H9 (cell line): Measurements from ENCODE around the gene PTPRN2. TPM values are rescaled to one million over a fixed set of nuclear protein-coding genes. Genes with fewer than 3 reads are reported as not detected.

Experiments used
- DNase-seq: peaks from one replicate; pipeline ENCODE4 v3.0.0-alpha.2; 2017
- H2AFZ ChIP-seq: one replicate; pipeline ENCODE4 v1.6.1; 2013; ENCODE audit warnings: mild to moderate bottlenecking, low read length, control low read depth, moderate library complexity
- H2AK5ac ChIP-seq: 2 replicates; pipeline ENCODE4 v1.6.1; 2013; ENCODE audit warnings: low read length, control low read depth, mixed read lengths; ENCODE audit not compliant: insufficient read length
- H2BK120ac ChIP-seq: one replicate; pipeline ENCODE4 v1.6.1; 2013; ENCODE audit warnings: low read depth, mild to moderate bottlenecking, low read length, control low read depth, inconsistent platforms; ENCODE audit not compliant: poor library complexity, severe bottlenecking
- H2BK12ac ChIP-seq: 2 replicates; pipeline ENCODE4 v1.6.1; 2013; ENCODE audit warnings: low read length, control low read depth, mixed read lengths, low read depth; ENCODE audit not compliant: insufficient read length
- H2BK15ac ChIP-seq: 2 replicates; pipeline ENCODE4 v1.6.1; 2013; ENCODE audit warnings: low read depth, low read length, control low read depth
- H2BK20ac ChIP-seq: one replicate; pipeline ENCODE4 v1.6.1; 2013; ENCODE audit warnings: low read depth, mild to moderate bottlenecking, low read length, control low read depth, inconsistent platforms; ENCODE audit not compliant: poor library complexity, severe bottlenecking
- H2BK5ac ChIP-seq: 2 replicates; pipeline ENCODE4 v1.6.1; 2013; ENCODE audit warnings: low read length, control low read depth, mixed read lengths; ENCODE audit not compliant: insufficient read length
- H3K14ac ChIP-seq: 2 replicates; pipeline ENCODE4 v1.6.1; 2013; ENCODE audit warnings: low read length, control low read depth; ENCODE audit not compliant: insufficient read depth
- H3K18ac ChIP-seq: 2 replicates; pipeline ENCODE4 v1.6.1; 2013; ENCODE audit warnings: low read depth, mild to moderate bottlenecking, mixed read lengths, low read length, control low read depth; ENCODE audit not compliant: insufficient read length
- H3K23ac ChIP-seq: 2 replicates; pipeline ENCODE4 v1.6.1; 2013; ENCODE audit warnings: low read length, control low read depth, mixed read lengths, low read depth; ENCODE audit not compliant: insufficient read length
- H3K23me2 ChIP-seq: 2 replicates; pipeline ENCODE4 v1.6.1; 2013; ENCODE audit warnings: low read depth, mild to moderate bottlenecking, mixed read lengths, low read length, control low read depth; ENCODE audit not compliant: insufficient read length, poor library complexity, severe bottlenecking
- H3K27ac ChIP-seq: 2 replicates; pipeline ENCODE4 v1.5.1; 2013; ENCODE audit warnings: low read length, control low read depth, mixed read lengths, low read depth; ENCODE audit not compliant: insufficient read length
- H3K27me3 ChIP-seq: 2 replicates; pipeline ENCODE4 v1.6.1; 2013; ENCODE audit warnings: low read length, control low read depth, inconsistent platforms; ENCODE audit not compliant: insufficient read depth
- H3K4ac ChIP-seq: 2 replicates; pipeline ENCODE4 v1.6.1; 2013; ENCODE audit warnings: low read depth, mild to moderate bottlenecking, control low read depth, inconsistent platforms, low read length, moderate library complexity
- H3K4me1 ChIP-seq: 2 replicates; pipeline ENCODE4 v1.6.1; 2013; ENCODE audit warnings: low read length, control low read depth, inconsistent platforms; ENCODE audit not compliant: insufficient read depth
- H3K4me2 ChIP-seq: 2 replicates; pipeline ENCODE4 v1.6.1; 2013; ENCODE audit warnings: low read length, control low read depth, mixed read lengths; ENCODE audit not compliant: insufficient read length, insufficient read depth
- H3K56ac ChIP-seq: 2 replicates; pipeline ENCODE4 v1.6.1; 2013; ENCODE audit warnings: low read depth, mild to moderate bottlenecking, mixed read lengths, low read length, control low read depth; ENCODE audit not compliant: insufficient read length
- H3K79me1 ChIP-seq: 2 replicates; pipeline ENCODE4 v1.6.1; 2013; ENCODE audit warnings: low read depth, mild to moderate bottlenecking, moderate library complexity, low read length, control low read depth, inconsistent platforms; ENCODE audit not compliant: insufficient read depth, poor library complexity, severe bottlenecking
- H3K79me2 ChIP-seq: 2 replicates; pipeline ENCODE4 v1.6.1; 2013; ENCODE audit warnings: low read length, control low read depth, inconsistent platforms; ENCODE audit not compliant: insufficient read depth
- H3K9ac ChIP-seq: 2 replicates; pipeline ENCODE4 v1.6.1; 2013; ENCODE audit warnings: low read length, control low read depth, mixed read lengths; ENCODE audit not compliant: insufficient read length; ENCODE audit errors: extremely low read depth
- H3K9me3 ChIP-seq: one replicate; pipeline ENCODE4 v1.6.1; 2013; ENCODE audit warnings: low read depth, low read length, inconsistent platforms; ENCODE audit not compliant: control insufficient read depth
- H3T11ph ChIP-seq: one replicate; pipeline ENCODE4 v1.6.1; 2013; ENCODE audit warnings: mild to moderate bottlenecking, low read length, control low read depth, inconsistent platforms
- H4K20me1 ChIP-seq: one replicate; pipeline ENCODE4 v1.6.1; 2013; ENCODE audit not compliant: control insufficient read depth, insufficient read length, insufficient read depth
- H4K5ac ChIP-seq: 2 replicates; pipeline ENCODE4 v1.6.1; 2013; ENCODE audit warnings: low read depth, mild to moderate bottlenecking, mixed read lengths, low read length, control low read depth; ENCODE audit not compliant: insufficient read length
- H4K8ac ChIP-seq: replicated peaks from 2 replicates; pipeline ENCODE4 v1.6.1; 2013; ENCODE audit warnings: low read length, control low read depth, mixed read lengths, low read depth; ENCODE audit not compliant: insufficient read length
- H4K91ac ChIP-seq: 2 replicates; pipeline ENCODE4 v1.6.1; 2013; ENCODE audit warnings: low read depth, mild to moderate bottlenecking, moderate library complexity, mixed read lengths, low read length, control low read depth; ENCODE audit not compliant: insufficient read length
- H3K27ac Mint-ChIP-seq, 3 experiments: 2 replicates in 2 of 3; 3 replicates in 1 of 3; pipeline ENCODE4 v1.8.0; 2020 to 2021; ENCODE audit warnings: mixed read lengths in 3 of 3, mild to moderate bottlenecking in 1 of 3, moderate library complexity in 1 of 3
- H3K27me3 Mint-ChIP-seq: 2 replicates; pipeline ENCODE4 v1.8.0; 2021; ENCODE audit warnings: low read depth, mild to moderate bottlenecking, moderate library complexity, mixed read lengths
- H3K36me3 Mint-ChIP-seq, 3 experiments: 2 replicates in 2 of 3; 3 replicates in 1 of 3; pipeline ENCODE4 v1.8.0; 2020 to 2021; ENCODE audit warnings: low read depth in 3 of 3, mixed read lengths in 3 of 3; ENCODE audit not compliant: insufficient read depth in 1 of 3
- H3K4me1 Mint-ChIP-seq, 2 experiments: 2 replicates each; pipeline ENCODE4 v1.8.0; 2020; ENCODE audit warnings: mixed read lengths in 2 of 2
- H3K4me3 Mint-ChIP-seq, 2 experiments: 2 replicates in 1 of 2; 3 replicates in 1 of 2; pipeline ENCODE4 v1.8.0; 2020 to 2021; ENCODE audit warnings: mild to moderate bottlenecking in 2 of 2, mixed read lengths in 2 of 2, moderate library complexity in 1 of 2
- H3K9me3 Mint-ChIP-seq, 2 experiments: 2 replicates in 1 of 2; 3 replicates in 1 of 2; pipeline ENCODE4 v1.8.0; 2020; ENCODE audit warnings: mild to moderate bottlenecking in 2 of 2, mixed read lengths in 2 of 2, moderate library complexity in 1 of 2
- WGBS: extraction: QIAGEN DNeasy Blood & Tissue Kit; methylation state at CpG from one replicate; pipeline ENCODE4 v1.1.7; 2013; ENCODE audit warnings: missing lambda C conversion rate, low lambda C conversion rate, mixed read lengths; ENCODE audit not compliant: insufficient read length; ENCODE audit errors: extremely low coverage; 5-methylcytosine and 5-hydroxymethylcytosine counted together
- total RNA-seq: library from RNA; stranded (reverse); gene quantifications from 2 replicates; pipeline ENCODE4 v1.2.1, GENCODE V29; 2021
- TF ChIP-seq, protein P1 (sequence below): fragments of 200-600 bp; sonication (generic); conservative IDR thresholded peaks from 3 replicates; pipeline ENCODE4 v1.8.0; 2021; ENCODE audit warnings: antibody characterized with exemption, mild to moderate bottlenecking

Gene PTPRN2
- total RNA-seq, 1 experiment from 2014 or later: 5.2 TPM

DNA sequence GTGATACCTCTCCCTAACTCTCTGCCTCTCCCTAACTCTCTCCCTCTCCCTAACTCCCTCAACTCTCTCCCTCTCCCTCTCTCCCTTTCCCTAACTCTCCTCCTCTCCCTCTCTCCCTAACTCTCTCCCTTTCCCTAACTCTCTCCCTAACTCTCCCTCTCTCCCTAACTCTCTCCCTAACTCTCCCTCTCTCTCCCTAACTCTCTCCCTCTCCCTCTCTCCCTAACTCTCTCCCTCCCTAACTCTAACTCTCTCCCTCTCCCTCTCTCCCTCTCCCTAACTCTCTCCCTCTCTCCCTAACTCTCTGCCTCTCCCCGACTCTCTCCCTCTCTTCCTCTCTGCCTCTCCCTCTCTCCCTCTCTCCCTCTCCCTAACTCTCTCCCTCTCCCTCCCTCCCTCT lies 2.0 kb upstream of the PTPRN2 start:
- no peak overlapping the region for H2BK12ac ChIP-seq
- peaks cover 20% of the 10 kb centered on the region for H3K27me3 Mint-ChIP-seq
- no peak overlapping the region for H2AK5ac ChIP-seq
- no peak overlapping the region for H3K23ac ChIP-seq
- no peak overlapping the region for H4K5ac ChIP-seq
- no peak overlapping the region for H4K91ac ChIP-seq
- no peak overlapping the region for H3T11ph ChIP-seq
- no peak overlapping the region for H3K9ac ChIP-seq
- H3K79me2 ChIP-seq: no peaks in the 10 kb centered on the region
- no peaks in the 10 kb centered on the region for H4K20me1 ChIP-seq
- H2BK120ac ChIP-seq: no peak overlapping the region
- 0 out of 5 replicates have a peak overlapping the region, but pooled peaks of 1 of the 2 experiments have one; percentile 29 for H3K4me3 Mint-ChIP-seq
- H2AFZ ChIP-seq: no peak overlapping the region
- H2BK15ac ChIP-seq: no peak overlapping the region
- no peak overlapping the region for H3K4me2 ChIP-seq
- no peak overlapping the region for H3K14ac ChIP-seq
- H4K8ac ChIP-seq: no peak overlapping the region
- H3K56ac ChIP-seq: no peak overlapping the region
- TF ChIP-seq, protein P1, sequence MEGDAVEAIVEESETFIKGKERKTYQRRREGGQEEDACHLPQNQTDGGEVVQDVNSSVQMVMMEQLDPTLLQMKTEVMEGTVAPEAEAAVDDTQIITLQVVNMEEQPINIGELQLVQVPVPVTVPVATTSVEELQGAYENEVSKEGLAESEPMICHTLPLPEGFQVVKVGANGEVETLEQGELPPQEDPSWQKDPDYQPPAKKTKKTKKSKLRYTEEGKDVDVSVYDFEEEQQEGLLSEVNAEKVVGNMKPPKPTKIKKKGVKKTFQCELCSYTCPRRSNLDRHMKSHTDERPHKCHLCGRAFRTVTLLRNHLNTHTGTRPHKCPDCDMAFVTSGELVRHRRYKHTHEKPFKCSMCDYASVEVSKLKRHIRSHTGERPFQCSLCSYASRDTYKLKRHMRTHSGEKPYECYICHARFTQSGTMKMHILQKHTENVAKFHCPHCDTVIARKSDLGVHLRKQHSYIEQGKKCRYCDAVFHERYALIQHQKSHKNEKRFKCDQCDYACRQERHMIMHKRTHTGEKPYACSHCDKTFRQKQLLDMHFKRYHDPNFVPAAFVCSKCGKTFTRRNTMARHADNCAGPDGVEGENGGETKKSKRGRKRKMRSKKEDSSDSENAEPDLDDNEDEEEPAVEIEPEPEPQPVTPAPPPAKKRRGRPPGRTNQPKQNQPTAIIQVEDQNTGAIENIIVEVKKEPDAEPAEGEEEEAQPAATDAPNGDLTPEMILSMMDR: no peak
- H3K18ac ChIP-seq: no peak overlapping the region
- H3K23me2 ChIP-seq: peaks cover 3% of the 10 kb centered on the region
- DNase-seq: no peak
- H3K9me3 ChIP-seq: no peaks in the 10 kb centered on the region
- H3K4me1 ChIP-seq: no peaks in the 10 kb centered on the region
- no peak overlapping the region for H2BK5ac ChIP-seq
- no peak overlapping the region for H3K27ac ChIP-seq
- WGBS: no CpG with 5 or more reads among the region's 1 CpG
- H3K36me3 Mint-ChIP-seq: no peaks in the 10 kb centered on the region; a peak in 1 of 7 replicates
- no peak overlapping the region for H3K4ac ChIP-seq
- H3K4me1 Mint-ChIP-seq: peaks cover 11 to 21% of the 10 kb centered on the region in 2 experiments
- H3K79me1 ChIP-seq: no peaks in the 10 kb centered on the region
- peaks cover 45% of the 10 kb centered on the region; the same call in 1 of the 2 replicates for H3K27me3 ChIP-seq
- H3K9me3 Mint-ChIP-seq: peaks cover 0 to 4% of the 10 kb centered on the region in 2 experiments; a peak in 3 of 5 replicates
- H3K27ac Mint-ChIP-seq: no peak overlapping the region
- no peak overlapping the region for H2BK20ac ChIP-seq
